Tibial nerve (tissue), 4 donors: Measurements from ENCODE around the gene CXXC5. TPM values are rescaled to one million over a fixed set of nuclear protein-coding genes. Genes with fewer than 3 reads are reported as not detected.

Source experiments
- DNase-seq, 2 donors: peaks; one replicate each; pipeline ENCODE4 v3.0.0-alpha.2; 2019; ENCODE audit warnings: low spot score in 2 of 2
- H3K27ac ChIP-seq, 4 donors: fragments of 200-600 bp; sonication (generic) in 3 of 4; one replicate each; pipeline ENCODE4 v1.5.1; 2017 to 2019; ENCODE audit warnings: mild to moderate bottlenecking in 1 of 4
- H3K27me3 ChIP-seq, 2 donors: fragments of 200-600 bp; sonication (generic) in 1 of 2; one replicate each; pipeline versions ENCODE4 v1.5.1 to v1.6.0; 2017 to 2019
- H3K36me3 ChIP-seq, 3 donors: fragments of 200-600 bp; sonication (generic); one replicate each; pipeline ENCODE4 v1.5.1; 2018 to 2019
- H3K4me1 ChIP-seq, 4 donors: fragments of 200-600 bp; sonication (generic) in 3 of 4; one replicate each; pipeline ENCODE4 v1.5.1; 2017 to 2019
- H3K4me3 ChIP-seq, 4 donors: fragments of 200-600 bp; sonication (generic) in 3 of 4; one replicate each; pipeline ENCODE4 v1.5.1; 2017 to 2019; ENCODE audit warnings: mild to moderate bottlenecking in 1 of 4, moderate library complexity in 1 of 4
- H3K9me3 ChIP-seq, 4 donors: fragments of 200-600 bp; sonication (generic) in 3 of 4; one replicate each; pipeline ENCODE4 v1.5.1; 2017 to 2019
- CTCF ChIP-seq, 5 experiments: fragments of 200-600 bp in 3 of 5; fragments of 450-650 bp in 2 of 5; sonication (generic) in 3 of 5; IDR thresholded peaks; one replicate each; pipeline ENCODE4 v1.5.1; 2016 to 2019; ENCODE audit warnings: antibody characterized with exemption in 5 of 5, mild to moderate bottlenecking in 3 of 5, moderate library complexity in 2 of 5
- EP300 ChIP-seq, 2 donors: sonication (generic); formaldehyde crosslinking; IDR thresholded peaks; one replicate each; pipeline ENCODE4 v1.6.1; 2017; ENCODE audit warnings: antibody characterized with exemption in 2 of 2, mild to moderate bottlenecking in 1 of 2
- POLR2A ChIP-seq, 2 donors: fragments of 450-650 bp; IDR thresholded peaks; one replicate each; pipeline ENCODE4 v1.6.1; 2017; ENCODE audit warnings: antibody characterized with exemption in 2 of 2, mild to moderate bottlenecking in 2 of 2, moderate library complexity in 2 of 2
- WGBS, 2 donors: methylation state at CpG; one replicate each; pipeline ENCODE4 v1.1.5; 2018; 5-methylcytosine and 5-hydroxymethylcytosine counted together
- total RNA-seq, 4 donors: library from RNA; depleted of rRNA; stranded (reverse); fragments of >200 nt; gene quantifications; one replicate each; pipeline ENCODE4 v1.1.0, GENCODE V29; 2016

CXXC5 gene
- total RNA-seq, 4 donors from 2014 or later = 45.0 to 80.4 (median 67.0) TPM

GRCh38 chr5:139698490-139699146 lies 50.5 kb downstream of the CXXC5 start:
- 12 to 15% methylated on average over 13 of the region's 13 CpGs for WGBS, 2 donors
- Histone ChIP-seq H3K27me3 (no peaks in the 10 kb centered on the region), H3K36me3 (no peaks in the 10 kb centered on the region), H3K9me3 (no peaks in the 10 kb centered on the region), H3K4me3 (no peak overlapping the region), H3K27ac (peak overlapping the region; percentile 82 to 98 (median 88)), H3K4me1 (peaks cover 0 to 50% (median 32%) of the 10 kb centered on the region in 4 donors)
- peak; percentile 70 to 74 for DNase-seq
- no peak for TF ChIP-seq POLR2A (IDR thresholded peaks at IDR 0.05)
- TF ChIP-seq CTCF (IDR thresholded peaks at IDR 0.05) = no peak
- TF ChIP-seq EP300 (IDR thresholded peaks at IDR 0.05) = no peak

- Histone ChIP-seq H3K4me3 (no peak overlapping the region), H3K9me3 (no peaks in the 10 kb centered on the region), H3K36me3 (no peaks in the 10 kb centered on the region), H3K27me3 (no peaks in the 10 kb centered on the region), H3K27ac (peak overlapping the region in 3 of 4 donors; percentile 87 to 98 (median 90)), H3K4me1 (peaks cover 0 to 50% (median 32%) of the 10 kb centered on the region in 4 donors)
- 89 to 100% methylated on average over 2 of the region's 2 CpGs for WGBS, 2 donors
- DNase-seq = no peak
- TF ChIP-seq POLR2A (IDR thresholded peaks at IDR 0.05) = no peak
- no peak for TF ChIP-seq CTCF (IDR thresholded peaks at IDR 0.05)
- no peak for TF ChIP-seq EP300 (IDR thresholded peaks at IDR 0.05)
Observed at GRCh38 chr5:139699351-139699750, 51.2 kb downstream of the CXXC5 start.

GRCh38 chr5:139700711-139701055 lies 52.5 kb downstream of the CXXC5 start:
- TF ChIP-seq CTCF (IDR thresholded peaks at IDR 0.05) (no peak), POLR2A (IDR thresholded peaks at IDR 0.05) (no peak), EP300 (IDR thresholded peaks at IDR 0.05) (no peak)
- Histone ChIP-seq H3K9me3 (no peaks in the 10 kb centered on the region), H3K27ac (peak overlapping the region in 1 of 4 donors; percentile 24), H3K4me3 (no peak overlapping the region), H3K27me3 (no peaks in the 10 kb centered on the region), H3K36me3 (no peaks in the 10 kb centered on the region), H3K4me1 (peaks cover 0 to 49% (median 32%) of the 10 kb centered on the region in 4 donors)
- DNase-seq = no peak
- WGBS, 2 donors = 88 to 93% methylated on average over 3 of the region's 3 CpGs

GRCh38 chr5:139701056-139701741 lies 53.0 kb downstream of the CXXC5 start:
- no peaks in the 10 kb centered on the region for H3K36me3 ChIP-seq
- H3K27ac ChIP-seq = peak overlapping the region in 1 of 4 donors; percentile 24
- no peaks in the 10 kb centered on the region for H3K27me3 ChIP-seq
- TF ChIP-seq EP300 (IDR thresholded peaks at IDR 0.05) (no peak), CTCF (IDR thresholded peaks at IDR 0.05) (no peak), POLR2A (IDR thresholded peaks at IDR 0.05) (no peak)
- no peak overlapping the region for H3K4me3 ChIP-seq
- DNase-seq = no peak
- peaks cover 0 to 44% (median 31%) of the 10 kb centered on the region in 4 donors for H3K4me1 ChIP-seq
- no peaks in the 10 kb centered on the region for H3K9me3 ChIP-seq
- WGBS, 2 donors = 33 to 38% methylated on average over 22 of the region's 22 CpGs

- 89% methylated on average over 3 of the region's 3 CpGs for WGBS, 2 donors
- H3K27me3 ChIP-seq = no peaks in the 10 kb centered on the region
- TF ChIP-seq CTCF (IDR thresholded peaks at IDR 0.05) (no peak), POLR2A (IDR thresholded peaks at IDR 0.05) (no peak), EP300 (IDR thresholded peaks at IDR 0.05) (no peak)
- no peaks in the 10 kb centered on the region for H3K9me3 ChIP-seq
- no peak for DNase-seq
- no peak overlapping the region for H3K4me3 ChIP-seq
- H3K4me1 ChIP-seq = peaks cover 0 to 30% (median 18%) of the 10 kb centered on the region in 4 donors
- no peak overlapping the region for H3K27ac ChIP-seq
- no peaks in the 10 kb centered on the region for H3K36me3 ChIP-seq
Observed at GRCh38 chr5:139702548-139702947, 54.4 kb downstream of the CXXC5 start.
